Stimulated activated CD4-positive, alpha-beta T cell treated with anti-CD3 and anti-CD28 coated beads, TNF-alpha, amount 100 ng/mL, for 1 hour (primary cell): Measurements from ENCODE around the gene EIF2AK2.
"Not testable (repeated sequence)": the region's sequence is repeated elsewhere in the genome, so short reads cannot be mapped to it uniquely, and the experiment has no call there.

Experiments used
- DNase-seq, 3 donors: peaks; one replicate each; pipeline ENCODE4 v3.0.0-alpha.2; 2020; ENCODE audit warnings: low read depth in 3 of 3, low spot score in 1 of 3

Gene EIF2AK2

GRCh38 chr2:37156857-37157714 is at the start of gene EIF2AK2:
Gene EIF2AK2, minus strand, starts transcription at chr2:37156980. Its CDS starts 9,174 bp downstream, at chr2:37147806.
- DNase-seq = peak; percentile 47 to 58 (median 55)

- no peak for DNase-seq
Observed at GRCh38 chr2:37205689-37206341, 49.0 kb upstream of the EIF2AK2 start.

- DNase-seq = not testable (repeated sequence)
Observed at GRCh38 chr2:37205071-37205661, 48.4 kb upstream of the EIF2AK2 start.

GRCh38 chr2:37203708-37204107 is 46.9 kb upstream of the EIF2AK2 start:
- no peak for DNase-seq

GRCh38 chr2:37201766-37202165 is 45.0 kb upstream of the EIF2AK2 start:
- no peak for DNase-seq

- no peak for DNase-seq
Observed at GRCh38 chr2:37201208-37201607, 44.4 kb upstream of the EIF2AK2 start.

- no peak for DNase-seq
Observed at GRCh38 chr2:37198681-37199065, 41.9 kb upstream of the EIF2AK2 start.

- peak; percentile 78 to 89 (median 84) for DNase-seq
Observed at GRCh38 chr2:37196320-37197195, 39.8 kb upstream of the EIF2AK2 start, which contains the start of gene CEBPZOS. Gene CEBPZOS, plus strand, starts transcription at chr2:37196496. Its CDS starts 3,209 bp downstream, at chr2:37199705.

GRCh38 chr2:37195862-37196319 is 39.1 kb upstream of the EIF2AK2 start:
- DNase-seq = not testable (repeated sequence)

- DNase-seq = no peak
Observed at GRCh38 chr2:37192551-37192950, 35.8 kb upstream of the EIF2AK2 start.

GRCh38 chr2:37191747-37192146 is 35.0 kb upstream of the EIF2AK2 start:
- DNase-seq = no peak

GRCh38 chr2:37191253-37191652 is 34.5 kb upstream of the EIF2AK2 start:
- no peak for DNase-seq

- DNase-seq = no peak
Observed at GRCh38 chr2:37190290-37190689, 33.5 kb upstream of the EIF2AK2 start.

GRCh38 chr2:37189452-37190153 is 32.8 kb upstream of the EIF2AK2 start:
- DNase-seq = no peak

- no peak for DNase-seq
Observed at GRCh38 chr2:37188570-37188969, 31.8 kb upstream of the EIF2AK2 start, which contains the start of gene SULT6B1. Gene SULT6B1, minus strand, starts transcription at chr2:37188670. Its CDS starts 30 bp downstream, at chr2:37188640.

GRCh38 chr2:37181726-37182684 is 25.2 kb upstream of the EIF2AK2 start:
- DNase-seq = no peak

- no peak for DNase-seq
Observed at GRCh38 chr2:37180640-37181039, 23.9 kb upstream of the EIF2AK2 start.

GRCh38 chr2:37180006-37180639 is 23.3 kb upstream of the EIF2AK2 start:
- no peak for DNase-seq
